ENCODE measurements around the gene ARHGDIB.

GRCh38 chr12:14948672-14949071 lies 12.7 kb downstream of the ARHGDIB start:
- TF ChIP-seq, protein P1, sequence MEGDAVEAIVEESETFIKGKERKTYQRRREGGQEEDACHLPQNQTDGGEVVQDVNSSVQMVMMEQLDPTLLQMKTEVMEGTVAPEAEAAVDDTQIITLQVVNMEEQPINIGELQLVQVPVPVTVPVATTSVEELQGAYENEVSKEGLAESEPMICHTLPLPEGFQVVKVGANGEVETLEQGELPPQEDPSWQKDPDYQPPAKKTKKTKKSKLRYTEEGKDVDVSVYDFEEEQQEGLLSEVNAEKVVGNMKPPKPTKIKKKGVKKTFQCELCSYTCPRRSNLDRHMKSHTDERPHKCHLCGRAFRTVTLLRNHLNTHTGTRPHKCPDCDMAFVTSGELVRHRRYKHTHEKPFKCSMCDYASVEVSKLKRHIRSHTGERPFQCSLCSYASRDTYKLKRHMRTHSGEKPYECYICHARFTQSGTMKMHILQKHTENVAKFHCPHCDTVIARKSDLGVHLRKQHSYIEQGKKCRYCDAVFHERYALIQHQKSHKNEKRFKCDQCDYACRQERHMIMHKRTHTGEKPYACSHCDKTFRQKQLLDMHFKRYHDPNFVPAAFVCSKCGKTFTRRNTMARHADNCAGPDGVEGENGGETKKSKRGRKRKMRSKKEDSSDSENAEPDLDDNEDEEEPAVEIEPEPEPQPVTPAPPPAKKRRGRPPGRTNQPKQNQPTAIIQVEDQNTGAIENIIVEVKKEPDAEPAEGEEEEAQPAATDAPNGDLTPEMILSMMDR (IDR thresholded peaks at IDR 0.05; ENCODE audit: insufficient read depth, low read depth, low read length) = no peak
- TF ChIP-seq EZH2 (IDR thresholded peaks at IDR 0.05; ENCODE audit: insufficient read depth, low read length) = no peak

Data from astrocyte (in vitro differentiated cells and primary cell).